HepG2 (cell line): ENCODE data around the gene ANTKMT. TPM values are rescaled to one million over a fixed set of nuclear protein-coding genes. Genes with fewer than 3 reads are reported as not detected.

ENCODE experiments used
- DDIT3 ChIP-seq: sonication (generic); formaldehyde crosslinking; IDR thresholded peaks from 2 replicates; pipeline ENCODE4 v1.4.0; 2020; ENCODE audit warnings: mild to moderate bottlenecking, missing genetic modification reagents
- GATAD1 ChIP-seq: IDR thresholded peaks from 2 replicates; pipeline ENCODE4 v1.6.1; 2016; ENCODE audit warnings: missing genetic modification reagents, missing compliant biosample characterization
- KDM6A ChIP-seq: IDR thresholded peaks from 2 replicates; pipeline ENCODE4 v1.6.1; 2016; ENCODE audit warnings: low read depth
- MTA1 ChIP-seq: sonication (generic); formaldehyde crosslinking; IDR thresholded peaks from 2 replicates; pipeline ENCODE4 v1.4.0; 2020; ENCODE audit warnings: missing genetic modification reagents, mild to moderate bottlenecking, borderline replicate concordance
- REPIN1 ChIP-seq: sonication (generic); formaldehyde crosslinking; IDR thresholded peaks from 2 replicates; pipeline ENCODE4 v1.8.0; 2022; ENCODE audit warnings: missing genetic modification reagents, low read depth, mild to moderate bottlenecking, borderline replicate concordance
- RNF2 ChIP-seq: fragments of 450-650 bp; conservative IDR thresholded peaks from 2 replicates; pipeline ENCODE4 v1.6.1; 2016; ENCODE audit warnings: low read depth
- SP2 ChIP-seq: sonication (generic); formaldehyde crosslinking; IDR thresholded peaks from 2 replicates; pipeline ENCODE4 v1.5.1; 2020; ENCODE audit warnings: mild to moderate bottlenecking, missing genetic modification reagents
- STAT5B ChIP-seq: sonication (generic); formaldehyde crosslinking; IDR thresholded peaks from 2 replicates; pipeline ENCODE4 v1.4.0; 2020; ENCODE audit warnings: missing genetic modification reagents
- TCF12 ChIP-seq, 2 experiments: fragments of 450-650 bp in 1 of 2; sonication (generic) in 1 of 2; formaldehyde crosslinking in 1 of 2; IDR thresholded peaks; 2 replicates each; pipeline versions ENCODE4 v1.6.1 to v1.8.0; 2017 to 2022; ENCODE audit warnings: antibody characterized with exemption in 1 of 2, mild to moderate bottlenecking in 1 of 2, missing genetic modification reagents in 1 of 2, moderate library complexity in 1 of 2
- THAP11 ChIP-seq: IDR thresholded peaks from 2 replicates; pipeline ENCODE4 v1.6.1; 2016; ENCODE audit warnings: missing biosample characterization, missing genetic modification reagents
- YEATS4 ChIP-seq: sonication (generic); formaldehyde crosslinking; IDR thresholded peaks from 2 replicates; pipeline ENCODE4 v1.4.0; 2020; ENCODE audit warnings: missing genetic modification reagents, borderline replicate concordance
- ZNF205 ChIP-seq: IDR thresholded peaks from 2 replicates; pipeline ENCODE4 v1.6.1; 2018; ENCODE audit warnings: missing biosample characterization, missing genetic modification reagents
- ZNF225 ChIP-seq: sonication (generic); formaldehyde crosslinking; IDR thresholded peaks from 2 replicates; pipeline ENCODE4 v1.4.0; 2020; ENCODE audit warnings: mild to moderate bottlenecking, missing genetic modification reagents
- ZNF282 ChIP-seq: fragments of 450-650 bp; IDR thresholded peaks from 2 replicates; pipeline ENCODE4 v1.6.1; 2018; ENCODE audit not compliant: partially characterized antibody
- ZNF317 ChIP-seq: sonication (generic); formaldehyde crosslinking; IDR thresholded peaks from 2 replicates; pipeline ENCODE4 v1.5.0; 2020; ENCODE audit warnings: mild to moderate bottlenecking, missing genetic modification reagents
- ZNF318 ChIP-seq: sonication (generic); formaldehyde crosslinking; IDR thresholded peaks from 2 replicates; pipeline ENCODE4 v1.4.0; 2020; ENCODE audit warnings: mild to moderate bottlenecking, missing genetic modification reagents
- ZNF678 ChIP-seq: sonication (generic); formaldehyde crosslinking; IDR thresholded peaks from 2 replicates; pipeline ENCODE4 v1.4.0; 2020; ENCODE audit warnings: mild to moderate bottlenecking, missing genetic modification reagents
- ZNF724P ChIP-seq: sonication (generic); formaldehyde crosslinking; IDR thresholded peaks from 2 replicates; pipeline ENCODE4 v1.8.0; 2022; ENCODE audit warnings: missing genetic modification reagents, borderline replicate concordance
- polyA plus RNA-seq, 8 experiments: library from polyadenylated mRNA; depleted of rRNA in 3 of 8; stranded (reverse) in 7 of 8; unstranded in 1 of 8; fragments of >200 nt; fragmentation: Illumina TruSeq in 4 of 8; extraction: Trizol in 4 of 8; gene quantifications; 2 replicates each; pipeline versions ENCODE4 v1.2.1 to v1.2.3, GENCODE V29; 2011 to 2016; ENCODE audit warnings: low read depth in 4 of 8, missing spikeins in 1 of 8, mixed read lengths in 1 of 8; ENCODE audit not compliant: insufficient read depth in 1 of 8
- total RNA-seq, 5 experiments: library from RNA; depleted of rRNA; stranded (reverse); fragments of >200 nt; fragmentation: Illumina TruSeq; extraction: Trizol; gene quantifications; 2 replicates each; pipeline ENCODE4 v1.2.3, GENCODE V29; 2016; ENCODE audit warnings: low read depth in 1 of 5
- TF ChIP-seq, protein P1 (sequence below): fragments of 450-650 bp; IDR thresholded peaks from 2 replicates; pipeline ENCODE4 v1.6.1; 2017
- TF ChIP-seq, protein P2 (sequence below): sonication (generic); formaldehyde crosslinking; IDR thresholded peaks from 2 replicates; pipeline ENCODE4 v1.4.0; 2020; ENCODE audit warnings: missing genetic modification reagents

The ANTKMT gene
- total and polyA plus RNA-seq, 2 of the 13 experiments (the other 11 are each of a cell fraction or from before 2014, with no cell fraction given), result 7.5 to 47.8 TPM

- no peak for TF ChIP-seq DDIT3
- no peak for TF ChIP-seq ZNF318
- TF ChIP-seq STAT5B (CRISPR knock-in tag), result no peak
- 0 out of 2 replicates have a peak, but pooled peaks have one; percentile 32 for TF ChIP-seq ZNF317 (CRISPR knock-in tag)
- peak; percentile 20; the same call in 1 of the 2 replicates for TF ChIP-seq THAP11
- peak; percentile 84 for TF ChIP-seq RNF2
- no peak for TF ChIP-seq ZNF282
- TF ChIP-seq, protein P1, sequence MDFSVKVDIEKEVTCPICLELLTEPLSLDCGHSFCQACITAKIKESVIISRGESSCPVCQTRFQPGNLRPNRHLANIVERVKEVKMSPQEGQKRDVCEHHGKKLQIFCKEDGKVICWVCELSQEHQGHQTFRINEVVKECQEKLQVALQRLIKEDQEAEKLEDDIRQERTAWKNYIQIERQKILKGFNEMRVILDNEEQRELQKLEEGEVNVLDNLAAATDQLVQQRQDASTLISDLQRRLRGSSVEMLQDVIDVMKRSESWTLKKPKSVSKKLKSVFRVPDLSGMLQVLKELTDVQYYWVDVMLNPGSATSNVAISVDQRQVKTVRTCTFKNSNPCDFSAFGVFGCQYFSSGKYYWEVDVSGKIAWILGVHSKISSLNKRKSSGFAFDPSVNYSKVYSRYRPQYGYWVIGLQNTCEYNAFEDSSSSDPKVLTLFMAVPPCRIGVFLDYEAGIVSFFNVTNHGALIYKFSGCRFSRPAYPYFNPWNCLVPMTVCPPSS, result no peak
- TF ChIP-seq SP2 (CRISPR knock-in tag), result no peak
- TF ChIP-seq ZNF205 (CRISPR knock-in tag), result 0 out of 2 replicates have a peak, but pooled peaks have one; percentile 52
- TF ChIP-seq, protein P2, sequence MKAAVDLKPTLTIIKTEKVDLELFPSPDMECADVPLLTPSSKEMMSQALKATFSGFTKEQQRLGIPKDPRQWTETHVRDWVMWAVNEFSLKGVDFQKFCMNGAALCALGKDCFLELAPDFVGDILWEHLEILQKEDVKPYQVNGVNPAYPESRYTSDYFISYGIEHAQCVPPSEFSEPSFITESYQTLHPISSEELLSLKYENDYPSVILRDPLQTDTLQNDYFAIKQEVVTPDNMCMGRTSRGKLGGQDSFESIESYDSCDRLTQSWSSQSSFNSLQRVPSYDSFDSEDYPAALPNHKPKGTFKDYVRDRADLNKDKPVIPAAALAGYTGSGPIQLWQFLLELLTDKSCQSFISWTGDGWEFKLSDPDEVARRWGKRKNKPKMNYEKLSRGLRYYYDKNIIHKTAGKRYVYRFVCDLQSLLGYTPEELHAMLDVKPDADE (CRISPR knock-in tag), result no peak
- TF ChIP-seq REPIN1 (CRISPR knock-in tag), result no peak
- TF ChIP-seq ZNF678 (CRISPR knock-in tag), result no peak
- TF ChIP-seq TCF12 (IDR thresholded peaks at IDR 0.05), result no peak
- TF ChIP-seq TCF12 (CRISPR knock-in tag; IDR thresholded peaks at IDR 0.05), result 0 out of 2 replicates have a peak, but pooled peaks have one; percentile 41
- TF ChIP-seq MTA1 (CRISPR knock-in tag), result peak; percentile 32; the same call in 1 of the 2 replicates
- TF ChIP-seq ZNF724P (CRISPR knock-in tag), result peak; percentile 86
- TF ChIP-seq KDM6A (CRISPR knock-in tag), result no peak
- peak; percentile 60; the same call in 1 of the 2 replicates for TF ChIP-seq ZNF225
- TF ChIP-seq GATAD1, result no peak
- no peak for TF ChIP-seq YEATS4
Observed at GRCh38 chr16:695355-696089, 25.4 kb upstream of the ANTKMT start (continued).
